ENCODE measurements around the gene GABPB2. TPM values are rescaled to one million over a fixed set of nuclear protein-coding genes. Genes with fewer than 3 reads are reported as not detected.

The GABPB2 gene
- polyA plus RNA-seq, 3 donors = 2.2 to 14.0 (median 2.2) TPM

DNA sequence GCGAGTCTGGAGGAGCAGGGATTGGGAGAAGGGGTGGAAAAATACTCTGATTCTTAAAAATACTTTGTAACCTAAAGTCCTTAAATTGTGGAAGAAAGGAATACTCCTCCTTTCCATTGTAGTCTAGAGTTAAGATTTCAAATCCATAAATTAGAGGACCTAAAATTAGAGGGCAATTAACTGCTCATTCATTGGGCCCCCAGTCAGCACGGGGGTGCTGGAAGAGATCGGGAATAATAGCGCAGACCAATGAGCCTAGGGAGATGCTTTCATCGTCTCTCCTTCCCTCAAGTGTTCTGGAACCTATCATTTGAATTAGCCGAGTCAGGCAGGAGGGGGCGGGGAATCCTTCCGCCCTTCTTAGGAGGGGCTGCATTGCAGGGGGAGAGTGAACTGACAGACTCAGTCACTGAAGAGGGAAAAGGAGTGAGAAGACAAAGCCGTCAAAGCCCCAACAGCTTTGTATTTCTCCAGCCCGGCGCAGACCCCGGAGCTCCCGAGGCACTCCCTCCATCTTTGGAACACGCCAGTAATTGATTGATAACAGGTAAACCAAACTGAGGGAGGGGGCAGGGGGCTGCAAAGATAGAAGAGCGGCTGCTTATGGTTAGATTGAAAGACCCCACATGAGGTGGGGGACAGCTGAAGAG is 10.4 kb upstream of the GABPB2 start, which contains the start of gene MLLT11:
Gene MLLT11, plus strand, starts transcription at position 391 of the 650 bp plus-strand sequence. CDS start 6,828 bp downstream, outside the sequence.
- H3K27me3 ChIP-seq (ENCODE audit: control insufficient read depth in 2 of 2, insufficient read depth in 2 of 2, low read length in 2 of 2) = no peaks in the 10 kb centered on the region
- intact Hi-C loops (cut with micrococcal nuclease) = no loop called here
- H3K79me2 ChIP-seq (ENCODE audit: insufficient read depth, low read length) = peaks cover 49% of the 10 kb centered on the region
- H3K9me3 ChIP-seq (replicated peaks in 1 of 2; ENCODE audit: control insufficient read depth in 1 of 2, insufficient read depth in 1 of 2, low read length in 2 of 2) = no peaks in the 10 kb centered on the region
- H3K9me3 Mint-ChIP-seq = no peaks in the 10 kb centered on the region
- DNase-seq = no peak
- peaks cover 2 to 5% (median 2%) of the 10 kb centered on the region in 3 donors for H3K27me3 Mint-ChIP-seq (ENCODE audit: low read depth in 3 of 3)
- peak within 1 kb of the TSS; percentile 83 for H2AFZ ChIP-seq (ENCODE audit: insufficient read depth, low read depth, low read length, poor library complexity, severe bottlenecking)
- H3K27ac Mint-ChIP-seq = peak within 1 kb of the TSS; percentile 98 to 100 (median 99)
- peak within 1 kb of the TSS; percentile 89 for H3K4me2 ChIP-seq (replicated peaks; ENCODE audit: extremely low read depth, low read length, poor library complexity, severe bottlenecking)
- H3K36me3 Mint-ChIP-seq = peaks cover 27 to 31% of the 10 kb centered on the region in 2 donors
- peaks cover 41% of the 10 kb centered on the region for H4K20me1 ChIP-seq (ENCODE audit: insufficient read depth, low read length)
- peaks cover 11 to 16% of the 10 kb centered on the region in 2 donors for H3K36me3 ChIP-seq (replicated peaks in 1 of 2; ENCODE audit: control insufficient read depth in 1 of 2, insufficient read depth in 2 of 2, low read length in 2 of 2)
- peak within 1 kb of the TSS; percentile 79 to 99 (median 99) for H3K4me3 ChIP-seq (replicated peaks in 1 of 3; ENCODE audit: low read depth in 2 of 3, low read length in 3 of 3)
- H3K4me3 Mint-ChIP-seq = peak within 1 kb of the TSS; percentile 99
- TF ChIP-seq, protein P1, sequence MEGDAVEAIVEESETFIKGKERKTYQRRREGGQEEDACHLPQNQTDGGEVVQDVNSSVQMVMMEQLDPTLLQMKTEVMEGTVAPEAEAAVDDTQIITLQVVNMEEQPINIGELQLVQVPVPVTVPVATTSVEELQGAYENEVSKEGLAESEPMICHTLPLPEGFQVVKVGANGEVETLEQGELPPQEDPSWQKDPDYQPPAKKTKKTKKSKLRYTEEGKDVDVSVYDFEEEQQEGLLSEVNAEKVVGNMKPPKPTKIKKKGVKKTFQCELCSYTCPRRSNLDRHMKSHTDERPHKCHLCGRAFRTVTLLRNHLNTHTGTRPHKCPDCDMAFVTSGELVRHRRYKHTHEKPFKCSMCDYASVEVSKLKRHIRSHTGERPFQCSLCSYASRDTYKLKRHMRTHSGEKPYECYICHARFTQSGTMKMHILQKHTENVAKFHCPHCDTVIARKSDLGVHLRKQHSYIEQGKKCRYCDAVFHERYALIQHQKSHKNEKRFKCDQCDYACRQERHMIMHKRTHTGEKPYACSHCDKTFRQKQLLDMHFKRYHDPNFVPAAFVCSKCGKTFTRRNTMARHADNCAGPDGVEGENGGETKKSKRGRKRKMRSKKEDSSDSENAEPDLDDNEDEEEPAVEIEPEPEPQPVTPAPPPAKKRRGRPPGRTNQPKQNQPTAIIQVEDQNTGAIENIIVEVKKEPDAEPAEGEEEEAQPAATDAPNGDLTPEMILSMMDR (IDR thresholded peaks at IDR 0.05) = no peak
- peak within 1 kb of the TSS; percentile 93 to 94 for H3K27ac ChIP-seq (ENCODE audit: low read depth in 1 of 2, low read length in 2 of 2)
- H3K4me1 Mint-ChIP-seq = peaks cover 46% of the 10 kb centered on the region
- peaks cover 41 to 44% of the 10 kb centered on the region in 2 donors for H3K4me1 ChIP-seq (ENCODE audit: control insufficient read depth in 1 of 2, insufficient read depth in 2 of 2, low read length in 2 of 2)
- H3K9ac ChIP-seq (ENCODE audit: insufficient read depth, low read length, poor library complexity, severe bottlenecking) = peak within 1 kb of the TSS; percentile 97
- WGBS (ENCODE audit: insufficient coverage) = 0% methylated on average over 9 of the region's 15 CpGs

DNA sequence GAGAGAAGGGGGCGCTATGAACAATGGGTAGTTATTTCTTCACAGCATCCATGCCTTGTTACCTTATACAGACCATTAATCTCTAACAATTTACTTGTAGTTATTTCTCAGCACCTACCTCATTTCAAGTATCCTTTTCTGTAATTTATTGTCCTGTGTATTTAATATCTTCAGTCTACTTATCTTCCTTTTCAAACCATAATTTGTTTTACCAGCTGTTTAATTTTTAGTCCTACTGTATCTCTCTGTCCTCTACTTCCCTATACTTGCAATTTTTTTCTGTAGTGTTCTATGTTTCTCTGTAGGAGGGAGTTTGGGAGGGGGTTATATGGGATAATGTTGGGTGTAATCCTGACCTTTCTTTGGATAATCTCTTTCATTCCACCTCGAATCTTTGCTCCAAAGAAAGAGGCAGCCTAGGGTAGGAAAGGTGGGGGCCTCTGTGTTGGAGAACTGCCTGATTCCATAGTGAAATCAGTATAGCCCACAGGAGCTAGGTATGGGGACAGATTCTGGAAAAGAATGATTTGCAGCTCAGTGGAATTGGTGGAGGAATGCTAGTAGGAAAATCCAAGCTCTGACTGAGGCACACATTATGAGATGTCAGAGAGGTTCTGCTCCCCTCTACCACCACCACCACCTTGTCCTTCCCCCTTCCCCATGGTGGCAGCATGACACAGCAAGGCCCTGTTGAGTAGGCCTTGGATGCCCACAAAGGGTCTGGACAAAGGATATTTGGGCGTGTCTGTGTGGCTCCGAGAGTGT is 9.7 kb upstream of the GABPB2 start:
- WGBS (ENCODE audit: insufficient coverage) = 60% methylated on average over 1 of the region's 4 CpGs
- no peak for DNase-seq
- Mint-ChIP-seq H3K4me1 (peaks cover 39% of the 10 kb centered on the region), H3K27me3 (ENCODE audit: low read depth in 3 of 3) (peaks cover 2 to 5% (median 2%) of the 10 kb centered on the region in 3 donors), H3K9me3 (no peaks in the 10 kb centered on the region), H3K4me3 (peak overlapping the region; percentile 99), H3K27ac (peak overlapping the region in 6 of 7 donors; percentile 21 to 65 (median 25)), H3K36me3 (peaks cover 19 to 24% of the 10 kb centered on the region in 2 donors)
- Histone ChIP-seq H3K27me3 (ENCODE audit: control insufficient read depth in 2 of 2, insufficient read depth in 2 of 2, low read length in 2 of 2) (no peaks in the 10 kb centered on the region), H3K4me2 (replicated peaks; ENCODE audit: extremely low read depth, low read length, poor library complexity, severe bottlenecking) (peak overlapping the region; percentile 89), H4K20me1 (ENCODE audit: insufficient read depth, low read length) (peaks cover 34% of the 10 kb centered on the region), H3K36me3 (replicated peaks in 1 of 2; ENCODE audit: control insufficient read depth in 1 of 2, insufficient read depth in 2 of 2, low read length in 2 of 2) (peaks cover 4 to 8% of the 10 kb centered on the region in 2 donors), H3K4me1 (ENCODE audit: control insufficient read depth in 1 of 2, insufficient read depth in 2 of 2, low read length in 2 of 2) (peaks cover 34 to 37% of the 10 kb centered on the region in 2 donors), H3K9me3 (replicated peaks in 1 of 2; ENCODE audit: control insufficient read depth in 1 of 2, insufficient read depth in 1 of 2, low read length in 2 of 2) (no peaks in the 10 kb centered on the region), H3K9ac (ENCODE audit: insufficient read depth, low read length, poor library complexity, severe bottlenecking) (no peak overlapping the region), H3K27ac (ENCODE audit: low read depth in 1 of 2, low read length in 2 of 2) (no peak overlapping the region), H3K79me2 (ENCODE audit: insufficient read depth, low read length) (peaks cover 42% of the 10 kb centered on the region), H2AFZ (ENCODE audit: insufficient read depth, low read depth, low read length, poor library complexity, severe bottlenecking) (peak overlapping the region; percentile 83), H3K4me3 (replicated peaks in 1 of 3; ENCODE audit: low read depth in 2 of 3, low read length in 3 of 3) (peak overlapping the region in 1 of 3 experiments; percentile 99)
- TF ChIP-seq, protein P1 (IDR thresholded peaks at IDR 0.05) = no peak
- intact Hi-C loops (cut with micrococcal nuclease) = no loop called here

Measured in CD14-positive monocyte (primary cell).